Spleen (tissue), 11 donors: ENCODE results near the gene NF2. TPM values are rescaled to one million over a fixed set of nuclear protein-coding genes. Genes with fewer than 3 reads are reported as not detected.

ENCODE experiments used
- DNase-seq: peaks from one replicate; pipeline ENCODE4 v3.0.0-alpha.2; 2020
- H3K27ac ChIP-seq, 8 donors: fragments of 200-600 bp; sonication (generic) in 7 of 8; 1 replicate in 4 of 8; 2 replicates in 4 of 8; pipeline versions ENCODE4 v1.5.0 to v1.8.0; 2016 to 2021; ENCODE audit warnings: inconsistent platforms in 4 of 8, mild to moderate bottlenecking in 4 of 8, moderate library complexity in 1 of 8
- H3K27me3 ChIP-seq, 7 donors: fragments of 200-600 bp; sonication (generic) in 6 of 7; replicated peaks in 1 of 7; 1 replicate in 4 of 7; 2 replicates in 3 of 7; pipeline versions ENCODE4 v1.5.0 to v1.8.0; 2016 to 2021; ENCODE audit warnings: inconsistent platforms in 3 of 7, mild to moderate bottlenecking in 1 of 7
- H3K36me3 ChIP-seq, 6 donors: fragments of 200-600 bp; sonication (generic) in 5 of 6; 1 replicate in 4 of 6; 2 replicates in 2 of 6; pipeline versions ENCODE4 v1.5.0 to v1.8.0; 2016 to 2021; ENCODE audit warnings: inconsistent platforms in 2 of 6
- H3K4me1 ChIP-seq, 6 donors: fragments of 200-600 bp; sonication (generic) in 5 of 6; 1 replicate in 3 of 6; 2 replicates in 3 of 6; pipeline versions ENCODE4 v1.5.0 to v1.8.0; 2016 to 2021; ENCODE audit warnings: inconsistent platforms in 3 of 6
- H3K4me3 ChIP-seq, 8 donors: fragments of 200-600 bp; sonication (generic) in 7 of 8; 1 replicate in 4 of 8; 2 replicates in 4 of 8; pipeline versions ENCODE4 v1.5.0 to v1.8.0; 2016 to 2021; ENCODE audit warnings: inconsistent platforms in 4 of 8, mild to moderate bottlenecking in 4 of 8, moderate library complexity in 2 of 8
- H3K9me3 ChIP-seq, 8 donors: fragments of 200-600 bp; sonication (generic) in 7 of 8; 1 replicate in 4 of 8; 2 replicates in 4 of 8; pipeline versions ENCODE4 v1.5.0 to v1.8.0; 2016 to 2021; ENCODE audit warnings: inconsistent platforms in 4 of 8
- POLR2A ChIP-seq, 3 donors: fragments of 450-650 bp; IDR thresholded peaks; one replicate each; pipeline ENCODE4 v1.5.1; 2017; ENCODE audit warnings: antibody characterized with exemption in 3 of 3, mild to moderate bottlenecking in 1 of 3
- POLR2AphosphoS5 ChIP-seq, 3 donors: sonication (generic); formaldehyde crosslinking; IDR thresholded peaks; one replicate each; pipeline ENCODE4 v1.5.1; 2017; ENCODE audit warnings: antibody characterized with exemption in 3 of 3
- WGBS, 5 donors: extraction: QIAGEN DNeasy Blood & Tissue Kit in 3 of 5; methylation state at CpG; one replicate each; pipeline versions ENCODE4 v1.1.5 to v1.1.7; 2013 to 2018; 5-methylcytosine and 5-hydroxymethylcytosine counted together
- intact Hi-C: fragments of 100-400 bp; cut with DNase I; formaldehyde crosslinking; loops from one replicate; pipeline ENCODE4 v1.15.0; 2023; ENCODE audit warnings: low total_unique reads
- polyA plus RNA-seq, 3 donors: library from polyadenylated mRNA; stranded (reverse); fragments of 200-250 nt; gene quantifications; one replicate each; pipeline ENCODE4 v1.2.1, GENCODE V29; 2013
- total RNA-seq, 7 donors: library from RNA; depleted of rRNA in 3 of 7; stranded (reverse); fragments of >200 nt in 3 of 7; fragmentation: NEBNext Ultra II Directional in 4 of 7; extraction: Animal tissue kit (Norgen Biotek cat#: 25700) in 4 of 7; gene quantifications; one replicate each; pipeline versions ENCODE4 v1.1.0 to v1.2.1, GENCODE V29; 2016 to 2021
- TF ChIP-seq, protein P1 (sequence below), 11 experiments: fragments of 200-600 bp in 7 of 11; fragments of 450-650 bp in 4 of 11; sonication (generic) in 4 of 11; IDR thresholded peaks in 8 of 11; conservative IDR thresholded peaks in 3 of 11; 1 replicate in 7 of 11; 2 replicates in 4 of 11; pipeline versions ENCODE4 v1.4.0 to v1.8.0; 2016 to 2021; ENCODE audit warnings: antibody characterized with exemption in 11 of 11, inconsistent platforms in 4 of 11, mild to moderate bottlenecking in 1 of 11
- donor health status: healthy with polysubstance abuse.
- donor health status: DM: no; HTN: no; CAD: no; lungs with moderate emphysema.
- donor health status: DM: no; HTN: no; CAD: no.
- donor health status: Bipolar disorder and iron deficiency.
- donor health status: healthy.
- donor health status: DM: no; HTN: no; CAD: no.
- donor health status: DM: yes; HTN: yes; CAD: no.

Gene NF2
- total and polyA plus RNA-seq, 10 donors = 3.9 to 42.9 (median 31.4) TPM

DNA sequence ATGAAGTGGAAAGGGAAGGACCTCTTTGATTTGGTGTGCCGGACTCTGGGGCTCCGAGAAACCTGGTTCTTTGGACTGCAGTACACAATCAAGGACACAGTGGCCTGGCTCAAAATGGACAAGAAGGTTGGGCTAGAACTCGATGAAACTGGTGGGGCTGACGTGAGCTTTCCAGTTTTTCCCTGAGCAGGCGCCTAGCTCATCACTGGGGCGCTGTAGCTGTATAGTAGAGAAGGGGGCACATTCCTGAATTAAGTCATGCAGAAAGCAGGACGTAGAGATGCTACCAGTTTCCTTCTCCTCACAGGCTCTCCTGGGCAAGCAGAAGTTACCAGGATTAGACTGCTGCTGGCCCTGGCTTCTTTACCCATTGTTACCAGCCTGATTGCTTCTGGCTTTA, 33.3 kb downstream of the NF2 start:
- Histone ChIP-seq H3K4me1 (peaks cover 0 to 38% (median 8%) of the 10 kb centered on the region in 6 donors), H3K4me3 (no peak overlapping the region), H3K27ac (no peak overlapping the region), H3K9me3 (no peaks in the 10 kb centered on the region), H3K27me3 (no peaks in the 10 kb centered on the region), H3K36me3 (peaks cover 0 to 51% (median 14%) of the 10 kb centered on the region in 6 donors)
- intact Hi-C loops = loop anchor here (10.0 kb wide), 1 partner anchor 368 kb away; no protein-coding TSS in a partner anchor
- no peak for TF ChIP-seq POLR2A (IDR thresholded peaks at IDR 0.05)
- TF ChIP-seq, protein P1, sequence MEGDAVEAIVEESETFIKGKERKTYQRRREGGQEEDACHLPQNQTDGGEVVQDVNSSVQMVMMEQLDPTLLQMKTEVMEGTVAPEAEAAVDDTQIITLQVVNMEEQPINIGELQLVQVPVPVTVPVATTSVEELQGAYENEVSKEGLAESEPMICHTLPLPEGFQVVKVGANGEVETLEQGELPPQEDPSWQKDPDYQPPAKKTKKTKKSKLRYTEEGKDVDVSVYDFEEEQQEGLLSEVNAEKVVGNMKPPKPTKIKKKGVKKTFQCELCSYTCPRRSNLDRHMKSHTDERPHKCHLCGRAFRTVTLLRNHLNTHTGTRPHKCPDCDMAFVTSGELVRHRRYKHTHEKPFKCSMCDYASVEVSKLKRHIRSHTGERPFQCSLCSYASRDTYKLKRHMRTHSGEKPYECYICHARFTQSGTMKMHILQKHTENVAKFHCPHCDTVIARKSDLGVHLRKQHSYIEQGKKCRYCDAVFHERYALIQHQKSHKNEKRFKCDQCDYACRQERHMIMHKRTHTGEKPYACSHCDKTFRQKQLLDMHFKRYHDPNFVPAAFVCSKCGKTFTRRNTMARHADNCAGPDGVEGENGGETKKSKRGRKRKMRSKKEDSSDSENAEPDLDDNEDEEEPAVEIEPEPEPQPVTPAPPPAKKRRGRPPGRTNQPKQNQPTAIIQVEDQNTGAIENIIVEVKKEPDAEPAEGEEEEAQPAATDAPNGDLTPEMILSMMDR (IDR thresholded peaks at IDR 0.05 in 8 of 11, conservative IDR thresholded peaks at IDR 0.05 in 3 of 11) = no peak
- no peak for TF ChIP-seq POLR2AphosphoS5 (IDR thresholded peaks at IDR 0.05)
- WGBS, 5 donors = 86 to 97% (median 91%) methylated on average over 7 of the region's 7 CpGs
- DNase-seq = no peak

DNA sequence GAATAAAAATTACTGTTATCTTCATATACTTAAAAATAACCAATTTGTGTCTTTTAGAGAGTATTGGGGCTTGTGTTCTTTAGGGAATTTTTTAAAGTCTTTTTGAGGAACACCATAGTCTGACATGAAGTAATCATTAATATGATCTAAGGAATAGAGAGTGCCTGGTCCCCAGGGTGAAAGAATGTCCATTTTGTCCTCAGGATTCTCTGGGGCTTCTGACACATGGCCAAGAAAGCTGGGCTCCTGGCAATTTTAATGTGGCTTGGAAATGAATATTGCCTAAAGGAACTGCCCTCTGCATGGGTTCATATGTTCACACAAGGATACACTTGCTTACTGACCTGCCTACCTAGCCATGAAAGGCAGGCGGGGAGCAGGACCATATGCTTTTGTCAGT, 33.7 kb downstream of the NF2 start:
- DNase-seq = no peak
- intact Hi-C loops = loop anchor here (10.0 kb wide), 1 partner anchor 368 kb away; no protein-coding TSS in a partner anchor
- 91 to 100% (median 96%) methylated on average over 1 of the region's 1 CpG for WGBS, 5 donors
- no peaks in the 10 kb centered on the region for H3K27me3 ChIP-seq
- H3K4me3 ChIP-seq = no peak overlapping the region
- H3K36me3 ChIP-seq = peaks cover 0 to 55% (median 16%) of the 10 kb centered on the region in 6 donors
- no peaks in the 10 kb centered on the region for H3K9me3 ChIP-seq
- H3K4me1 ChIP-seq = peaks cover 0 to 39% (median 5%) of the 10 kb centered on the region in 6 donors
- TF ChIP-seq, protein P1 (IDR thresholded peaks at IDR 0.05 in 8 of 11, conservative IDR thresholded peaks at IDR 0.05 in 3 of 11) = no peak
- no peak for TF ChIP-seq POLR2A (IDR thresholded peaks at IDR 0.05)
- no peak for TF ChIP-seq POLR2AphosphoS5 (IDR thresholded peaks at IDR 0.05)
- H3K27ac ChIP-seq = no peak overlapping the region

DNA sequence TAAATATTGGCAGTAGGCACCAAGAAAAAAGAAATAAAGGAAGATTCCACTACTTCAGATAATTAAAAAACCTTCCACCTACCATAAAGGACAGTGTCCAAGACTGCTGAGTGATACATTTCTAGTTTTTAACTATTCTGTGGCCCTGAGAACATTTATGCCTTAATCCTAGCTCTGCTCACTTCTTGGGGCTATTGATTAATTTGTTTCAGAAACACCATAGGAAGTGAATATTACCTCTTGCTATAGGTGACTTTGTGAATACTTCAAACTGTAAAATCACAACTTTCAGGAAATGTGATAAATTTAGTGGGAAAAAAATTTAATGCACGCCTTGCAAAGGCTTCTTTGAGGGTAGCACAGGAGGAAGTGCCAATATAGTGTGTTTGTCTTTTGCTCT, 35.2 kb downstream of the NF2 start:
- WGBS, 5 donors = 73 to 84% (median 81%) methylated on average over 1 of the region's 1 CpG
- intact Hi-C loops = loop anchor here (10.0 kb wide), 1 partner anchor 366 kb away; no protein-coding TSS in a partner anchor
- TF ChIP-seq POLR2AphosphoS5 (IDR thresholded peaks at IDR 0.05) = no peak
- no peak for TF ChIP-seq POLR2A (IDR thresholded peaks at IDR 0.05)
- TF ChIP-seq, protein P1 (IDR thresholded peaks at IDR 0.05 in 8 of 11, conservative IDR thresholded peaks at IDR 0.05 in 3 of 11) = no peak
- H3K4me3 ChIP-seq = no peak overlapping the region
- no peaks in the 10 kb centered on the region for H3K9me3 ChIP-seq
- peaks cover 0 to 40% (median 2%) of the 10 kb centered on the region in 6 donors for H3K4me1 ChIP-seq
- H3K27me3 ChIP-seq = no peaks in the 10 kb centered on the region
- H3K27ac ChIP-seq = no peak overlapping the region
- H3K36me3 ChIP-seq = peaks cover 0 to 67% (median 23%) of the 10 kb centered on the region in 6 donors
- DNase-seq = no peak

DNA sequence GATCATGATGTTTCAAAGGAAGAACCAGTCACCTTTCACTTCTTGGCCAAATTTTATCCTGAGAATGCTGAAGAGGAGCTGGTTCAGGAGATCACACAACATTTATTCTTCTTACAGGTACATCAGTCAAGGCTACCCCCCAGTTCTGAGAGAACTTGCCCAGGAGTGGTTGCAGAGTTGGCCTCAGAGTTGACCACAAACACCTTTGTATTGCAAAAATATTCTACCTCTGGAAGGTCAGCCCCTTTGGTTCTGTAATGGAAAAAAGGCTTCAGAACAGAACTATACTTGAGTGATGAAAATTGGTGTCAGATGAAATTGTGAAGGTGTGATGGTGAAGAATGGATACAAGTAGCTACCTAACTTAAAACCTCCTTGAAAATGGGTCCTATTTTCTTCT, 35.7 kb downstream of the NF2 start:
- Histone ChIP-seq H3K4me1 (peaks cover 0 to 36% (median under 1%) of the 10 kb centered on the region in 6 donors), H3K9me3 (no peaks in the 10 kb centered on the region), H3K27me3 (no peaks in the 10 kb centered on the region), H3K4me3 (no peak overlapping the region), H3K36me3 (peaks cover 0 to 71% (median 23%) of the 10 kb centered on the region in 6 donors), H3K27ac (no peak overlapping the region)
- no peak for DNase-seq
- TF ChIP-seq POLR2AphosphoS5 (IDR thresholded peaks at IDR 0.05) (no peak), POLR2A (IDR thresholded peaks at IDR 0.05) (no peak)
- TF ChIP-seq, protein P1 (IDR thresholded peaks at IDR 0.05 in 8 of 11, conservative IDR thresholded peaks at IDR 0.05 in 3 of 11) = no peak
- intact Hi-C loops = loop anchor here (10.0 kb wide), 1 partner anchor 366 kb away; no protein-coding TSS in a partner anchor
